CMK (cell line): ENCODE data around the gene GCHFR.

Source experiments
- DNase-seq: peaks from one replicate; pipeline ENCODE4 v3.0.0-alpha.2; 2010; ENCODE audit warnings: low read depth

The GCHFR gene

DNA sequence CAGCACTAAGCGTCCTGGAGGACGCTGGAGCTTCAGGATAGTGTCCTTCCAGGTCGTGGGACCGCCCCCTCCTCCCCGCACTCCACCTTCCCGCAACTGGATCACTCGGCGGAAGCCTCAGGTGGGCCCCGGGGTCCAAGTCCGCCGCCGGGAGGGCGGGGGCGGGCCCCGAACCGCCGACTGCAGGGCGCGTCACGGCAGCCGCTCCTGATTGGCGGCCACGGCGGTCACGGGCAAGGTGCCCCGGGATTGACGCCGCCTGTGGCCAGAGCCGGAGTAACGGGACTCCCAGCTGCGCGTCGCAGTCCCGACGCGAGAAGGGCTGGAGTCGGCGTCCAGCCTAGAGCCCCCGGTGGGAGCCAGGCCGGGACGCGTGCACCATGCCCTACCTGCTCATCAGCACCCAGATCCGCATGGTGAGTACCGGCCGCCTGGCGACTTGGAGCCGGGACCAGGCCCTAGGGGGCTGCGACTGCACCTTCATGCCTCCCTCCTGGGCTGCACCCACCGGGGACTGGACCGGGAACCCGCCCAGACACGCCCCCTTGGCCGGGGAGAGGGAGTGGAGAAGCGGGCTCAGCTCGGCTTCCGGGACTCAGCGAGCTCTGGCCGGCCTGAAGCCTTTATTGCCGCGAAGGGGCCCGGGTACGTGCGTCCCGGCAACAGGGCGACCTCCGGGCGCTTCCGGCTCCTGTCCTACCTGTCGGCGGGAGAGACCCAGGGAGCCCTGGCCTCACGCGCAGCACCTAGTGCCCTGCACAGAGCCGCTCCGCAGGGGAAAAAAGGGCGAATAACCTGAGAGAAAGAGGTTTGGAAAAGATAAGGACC lies at the start of gene GCHFR:
Gene GCHFR (plus strand): TSS at position 268 of the 828 bp plus-strand sequence. CDS start 113 bp downstream, at position 381.
- no peak for DNase-seq

DNA sequence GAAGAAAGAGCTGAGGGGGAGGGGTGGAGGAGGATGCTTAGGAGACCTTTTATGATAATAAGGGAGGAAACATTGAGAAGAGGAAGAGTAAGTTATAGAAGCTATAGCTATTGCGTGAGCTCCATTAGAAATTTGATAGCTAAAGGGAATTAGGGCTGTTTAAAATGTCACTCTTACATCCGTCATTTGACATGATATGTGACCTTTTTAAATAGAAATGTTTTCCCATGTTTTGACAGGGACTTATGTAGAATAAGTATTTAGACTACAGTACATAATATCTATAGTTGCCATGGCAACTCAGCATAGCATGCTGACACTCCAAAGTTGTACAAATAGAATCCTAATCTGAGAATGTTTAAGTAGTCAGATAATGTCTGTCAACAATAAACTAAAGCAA lies 49.7 kb upstream of the GCHFR start:
- no peak for DNase-seq

DNA sequence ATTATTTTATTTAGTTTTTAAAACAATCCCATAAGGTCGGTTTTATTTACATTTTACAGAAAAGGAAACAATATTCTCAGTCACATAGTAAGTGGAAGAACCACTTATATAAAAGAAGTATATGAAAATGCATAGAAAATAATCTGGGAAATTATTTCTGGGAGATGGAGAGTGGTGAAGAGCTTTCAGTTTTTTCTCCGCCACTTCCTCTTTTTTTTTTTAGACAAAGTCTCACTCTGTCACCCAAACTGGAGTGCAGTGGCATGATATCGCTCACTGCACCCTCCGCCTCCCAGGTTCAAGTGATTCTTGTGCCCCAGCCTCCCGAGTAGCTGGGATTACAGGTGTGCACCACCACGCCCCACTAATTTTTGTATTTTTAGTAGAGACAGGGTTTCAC lies 47.7 kb upstream of the GCHFR start:
- no peak for DNase-seq

DNA sequence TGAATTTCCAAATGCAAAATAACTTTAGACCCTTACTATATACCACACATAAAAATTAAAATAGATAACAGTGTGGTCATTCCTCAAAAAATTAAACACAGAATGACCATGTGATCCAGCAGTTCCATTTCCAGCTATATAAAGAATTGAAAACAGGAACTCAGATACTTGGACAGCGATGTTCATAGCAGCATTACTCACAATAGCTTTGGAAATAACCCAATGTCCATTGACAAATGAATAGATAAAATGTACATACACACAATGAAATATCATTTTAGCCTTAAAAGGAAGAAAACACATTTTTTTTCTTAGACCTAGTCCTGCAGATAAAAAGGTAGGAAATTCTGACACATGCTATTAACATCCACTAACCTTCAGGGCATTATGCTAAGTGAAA lies 42.2 kb upstream of the GCHFR start:
- DNase-seq, result no peak

DNA sequence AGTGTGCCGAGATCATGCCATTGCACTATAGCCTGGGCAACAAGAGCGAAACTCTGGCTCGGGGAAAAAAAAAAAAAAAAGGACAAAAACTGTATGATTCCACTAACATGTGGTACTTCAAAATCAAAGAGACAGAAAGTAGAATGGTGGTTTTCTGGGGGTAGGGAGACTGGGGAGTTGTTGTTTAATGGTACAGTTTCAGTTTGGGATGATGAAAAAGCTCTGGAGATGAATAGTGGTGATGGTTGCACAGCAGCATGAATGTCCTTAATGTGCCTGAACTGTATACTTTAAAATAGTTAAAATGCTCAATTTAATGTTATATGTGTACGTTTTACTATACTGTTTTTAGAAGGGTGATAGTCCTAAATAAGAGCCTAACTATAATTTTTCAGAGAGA lies 41.5 kb upstream of the GCHFR start:
- no peak for DNase-seq

DNA sequence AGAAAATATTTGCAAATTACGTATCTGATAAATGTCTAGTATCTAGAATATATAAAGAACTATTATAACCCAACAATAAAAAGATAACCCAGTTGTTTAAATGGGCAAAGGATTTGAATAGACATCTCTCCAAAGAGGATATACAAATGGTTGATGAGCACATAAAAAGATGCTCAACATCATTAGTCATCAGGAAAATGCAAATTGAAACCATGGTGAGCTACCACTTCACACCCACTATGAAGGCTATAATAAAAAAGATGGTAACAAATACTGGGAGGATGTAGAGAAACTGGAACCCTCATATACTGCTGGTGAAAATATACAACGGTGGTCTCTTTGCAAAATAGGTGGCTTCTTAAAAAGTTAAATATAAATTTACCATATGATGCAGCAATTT lies 40.9 kb upstream of the GCHFR start:
- no peak for DNase-seq

DNA sequence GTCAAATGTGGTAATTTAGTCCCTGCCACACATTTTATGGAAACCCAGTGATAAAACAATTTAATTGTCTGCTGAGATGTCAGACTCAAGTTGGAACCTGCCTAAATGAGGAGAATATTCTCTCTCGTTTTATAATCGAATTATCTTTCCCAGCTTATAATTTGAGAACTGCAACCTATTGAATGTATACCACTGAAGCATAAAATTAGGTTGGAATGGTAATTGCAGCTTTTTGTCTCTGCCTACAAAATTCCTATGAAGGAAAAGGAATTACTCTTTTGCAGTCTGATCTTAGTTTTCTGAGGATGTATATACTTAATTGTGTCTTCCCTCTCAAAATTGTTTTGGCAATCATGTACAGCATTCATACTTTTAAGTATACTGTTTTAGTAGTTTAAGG lies 39.9 kb upstream of the GCHFR start:
- no peak for DNase-seq

DNA sequence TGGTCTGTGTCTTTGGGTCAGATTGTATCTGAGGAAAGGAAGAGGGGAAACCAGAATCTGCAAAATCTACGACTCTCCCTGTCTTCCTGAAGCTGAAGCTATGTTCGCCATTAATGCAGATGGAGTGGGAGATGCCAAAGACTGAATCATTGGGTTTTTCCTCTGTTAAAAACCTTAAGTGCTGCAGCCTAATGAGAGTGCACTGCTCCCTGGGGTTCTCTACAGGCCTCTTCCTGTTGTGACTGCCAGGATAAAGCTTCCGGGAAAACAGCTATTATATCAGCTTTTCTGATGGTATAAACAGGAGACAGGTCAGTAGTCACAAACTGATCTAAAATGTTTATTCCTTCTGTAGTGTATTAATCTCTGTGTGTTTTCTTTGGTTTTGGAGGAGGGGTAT lies 32.8 kb upstream of the GCHFR start:
- DNase-seq, result no peak

DNA sequence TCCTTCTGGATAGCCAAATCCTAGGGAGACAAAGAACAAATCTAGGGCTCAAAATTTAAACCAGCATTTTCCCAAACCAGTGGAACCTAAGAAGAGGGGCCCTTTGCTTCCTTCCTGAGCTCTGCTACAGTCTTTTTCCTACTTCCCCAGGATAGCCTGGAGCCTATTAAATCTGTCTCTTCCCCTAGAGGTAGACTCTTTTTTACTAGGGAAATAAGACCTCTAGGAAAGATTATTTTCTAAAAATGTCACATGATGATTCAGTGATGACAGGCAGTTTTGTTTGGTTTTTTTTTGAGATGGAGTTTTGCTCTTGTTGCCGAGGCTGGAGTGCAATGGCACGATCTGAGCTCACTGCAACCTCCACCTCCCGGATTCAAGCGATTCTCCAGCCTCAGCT lies 27.3 kb upstream of the GCHFR start:
- no peak for DNase-seq

DNA sequence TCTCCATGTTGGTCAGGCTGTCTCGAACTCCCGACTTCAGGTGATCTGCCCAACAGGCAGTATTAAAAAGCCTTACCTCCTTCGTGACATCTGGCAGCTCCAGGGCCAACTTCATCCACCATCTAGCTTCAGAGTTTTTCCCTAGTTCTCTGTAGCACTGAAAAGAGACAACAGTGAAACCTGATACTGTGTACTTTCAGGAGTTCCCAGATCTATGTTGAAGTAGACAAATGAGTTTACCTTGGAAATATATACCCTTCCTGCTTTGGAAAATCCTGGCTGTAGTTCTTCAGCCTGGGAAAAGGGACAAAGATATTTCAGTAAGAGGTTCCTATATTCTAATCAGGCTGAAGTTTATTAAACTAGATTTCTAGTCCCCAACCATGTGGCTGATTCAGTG lies 26.8 kb upstream of the GCHFR start:
- no peak for DNase-seq

DNA sequence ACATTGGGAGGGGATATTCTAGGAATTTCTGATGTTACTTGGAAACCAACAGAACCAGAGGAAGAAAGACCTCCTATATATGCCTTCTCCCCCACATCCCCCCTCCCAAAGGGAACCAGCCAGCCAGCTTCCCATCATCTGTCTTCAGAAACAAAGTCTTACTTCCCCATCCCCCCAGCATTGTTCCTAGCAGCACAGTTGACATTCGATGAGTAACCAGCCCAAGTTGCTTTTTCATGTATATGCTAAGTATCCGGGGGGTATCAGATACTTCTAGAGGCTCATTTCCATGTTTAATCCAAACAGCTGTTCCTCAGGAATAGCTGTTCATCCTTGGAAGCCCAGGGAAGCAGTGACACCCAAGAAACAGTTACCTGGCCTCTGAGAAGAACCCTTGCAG lies 24.8 kb upstream of the GCHFR start:
- DNase-seq, result no peak

DNA sequence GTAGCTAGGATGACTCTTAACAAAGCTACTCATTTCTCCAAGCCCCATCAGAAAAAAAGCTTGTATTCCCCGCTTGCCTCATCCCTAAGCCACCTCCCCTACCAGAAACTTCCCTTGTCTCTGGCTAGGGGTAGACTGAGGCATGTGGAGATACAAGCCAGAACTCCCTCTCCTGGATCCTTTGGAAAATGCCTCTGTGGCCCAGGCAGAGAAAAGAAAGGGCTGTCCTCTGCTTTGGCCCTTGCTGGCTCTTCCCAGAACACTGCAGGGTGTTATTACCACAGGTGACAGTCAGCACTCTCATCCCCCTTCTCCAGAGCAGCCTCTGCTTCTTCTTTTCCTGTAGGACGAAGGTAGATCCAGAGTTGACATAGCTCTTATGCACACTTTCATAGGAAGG lies 24.0 kb upstream of the GCHFR start:
- DNase-seq, result no peak

DNA sequence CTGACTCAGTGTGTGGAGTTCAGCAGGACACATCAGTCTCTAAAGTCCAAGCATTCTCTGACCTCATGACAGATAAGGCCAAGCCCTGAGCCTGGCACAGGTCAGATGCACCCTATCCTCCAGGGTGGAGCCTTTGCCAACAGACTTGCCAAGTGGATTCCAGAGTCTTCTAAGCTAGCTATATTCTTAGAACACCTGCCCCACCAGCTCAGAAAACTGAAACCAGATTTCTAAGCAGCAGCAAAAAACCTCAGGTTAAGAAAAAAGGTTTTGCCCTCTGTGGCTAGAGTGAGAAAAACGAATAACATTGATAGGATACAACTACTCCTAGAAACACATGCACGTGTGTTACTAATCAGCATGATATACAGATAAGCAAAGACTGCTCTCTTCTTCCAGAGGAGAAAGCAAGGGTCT lies 20.4 kb upstream of the GCHFR start:
- DNase-seq, result no peak

DNA sequence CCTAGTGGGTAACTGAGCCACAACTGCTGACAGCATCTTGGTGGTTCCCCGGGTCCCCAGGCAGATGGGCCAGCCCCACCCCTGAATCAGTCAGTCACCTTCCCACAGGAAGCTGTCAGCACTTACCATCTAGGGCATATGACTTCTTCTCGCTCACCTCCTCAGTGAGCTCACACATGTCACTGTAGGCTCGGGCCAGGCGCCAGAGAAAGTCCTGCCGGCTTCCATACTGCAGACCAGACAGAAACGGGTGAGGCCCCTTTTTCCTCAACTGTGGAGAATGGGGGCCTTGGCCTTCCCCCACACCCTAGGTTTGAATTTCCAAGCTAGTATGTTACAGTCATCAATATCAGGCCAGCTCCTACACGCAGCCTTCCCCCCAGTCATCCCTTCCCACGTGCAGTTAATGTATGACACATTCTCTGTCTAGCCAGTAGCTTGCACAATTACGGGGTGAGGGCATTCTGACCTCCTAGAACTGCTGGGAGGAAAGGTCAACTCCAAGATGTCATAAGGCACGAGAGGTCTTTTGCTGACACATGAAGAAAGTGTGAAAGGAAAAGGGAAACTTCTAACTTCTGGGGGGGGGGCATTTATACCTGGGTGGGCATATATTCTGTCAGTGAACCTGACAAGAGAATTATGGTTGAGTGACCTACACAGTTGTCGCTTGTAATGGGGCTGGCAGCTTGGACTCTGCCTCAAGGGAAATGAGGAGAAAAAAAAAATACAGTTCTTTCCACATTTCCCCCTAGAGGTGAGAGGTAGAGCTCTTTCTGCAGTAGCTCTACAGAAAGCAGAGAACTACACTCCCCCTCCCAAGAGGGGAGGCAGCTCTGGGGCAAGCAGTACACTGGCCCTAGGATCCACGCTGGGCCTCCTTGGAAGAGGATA lies 19.7 kb upstream of the GCHFR start:
- no peak for DNase-seq

DNA sequence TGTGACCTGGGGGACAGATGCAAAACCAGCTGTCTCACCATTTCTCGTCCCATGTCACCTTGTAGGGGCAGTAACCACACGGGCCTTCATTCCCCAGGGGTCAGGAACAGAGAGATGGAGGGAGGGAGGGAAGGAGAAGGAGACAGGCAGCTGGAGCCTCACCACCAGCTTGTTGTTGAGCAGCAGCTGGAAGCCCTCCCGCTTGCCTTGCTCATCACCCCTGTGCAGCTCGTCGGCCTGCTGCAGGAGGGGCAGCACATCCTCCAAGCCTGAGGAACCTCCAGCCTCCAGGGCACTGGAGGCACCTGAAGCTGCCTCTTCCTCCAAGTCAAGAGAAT lies 19.1 kb upstream of the GCHFR start:
- DNase-seq, result no peak

DNA sequence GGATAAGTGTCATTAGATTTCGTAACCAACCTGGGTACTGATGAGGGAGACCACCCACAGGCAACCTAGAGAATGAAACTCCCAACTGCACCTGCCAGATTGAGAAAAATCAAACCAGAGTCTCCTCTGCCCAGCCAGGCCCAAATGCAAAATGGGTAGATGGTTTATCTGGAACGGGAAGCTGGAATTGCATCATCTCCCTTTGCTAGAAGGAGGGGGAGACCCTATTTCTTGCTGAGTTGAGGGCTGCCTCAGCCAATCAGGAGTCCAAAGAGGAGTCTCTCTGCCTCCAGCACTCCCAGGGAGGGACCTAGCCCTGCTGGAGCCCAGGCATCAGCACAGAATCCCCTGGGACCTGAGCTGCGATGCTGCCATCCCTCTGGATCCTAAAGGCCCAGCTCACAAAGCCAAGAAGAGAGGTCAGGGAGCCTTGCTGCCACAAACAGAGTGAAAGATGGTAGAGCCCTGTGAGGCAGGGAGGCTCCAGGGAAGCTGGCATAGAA lies 16.9 kb upstream of the GCHFR start:
- no peak for DNase-seq

DNA sequence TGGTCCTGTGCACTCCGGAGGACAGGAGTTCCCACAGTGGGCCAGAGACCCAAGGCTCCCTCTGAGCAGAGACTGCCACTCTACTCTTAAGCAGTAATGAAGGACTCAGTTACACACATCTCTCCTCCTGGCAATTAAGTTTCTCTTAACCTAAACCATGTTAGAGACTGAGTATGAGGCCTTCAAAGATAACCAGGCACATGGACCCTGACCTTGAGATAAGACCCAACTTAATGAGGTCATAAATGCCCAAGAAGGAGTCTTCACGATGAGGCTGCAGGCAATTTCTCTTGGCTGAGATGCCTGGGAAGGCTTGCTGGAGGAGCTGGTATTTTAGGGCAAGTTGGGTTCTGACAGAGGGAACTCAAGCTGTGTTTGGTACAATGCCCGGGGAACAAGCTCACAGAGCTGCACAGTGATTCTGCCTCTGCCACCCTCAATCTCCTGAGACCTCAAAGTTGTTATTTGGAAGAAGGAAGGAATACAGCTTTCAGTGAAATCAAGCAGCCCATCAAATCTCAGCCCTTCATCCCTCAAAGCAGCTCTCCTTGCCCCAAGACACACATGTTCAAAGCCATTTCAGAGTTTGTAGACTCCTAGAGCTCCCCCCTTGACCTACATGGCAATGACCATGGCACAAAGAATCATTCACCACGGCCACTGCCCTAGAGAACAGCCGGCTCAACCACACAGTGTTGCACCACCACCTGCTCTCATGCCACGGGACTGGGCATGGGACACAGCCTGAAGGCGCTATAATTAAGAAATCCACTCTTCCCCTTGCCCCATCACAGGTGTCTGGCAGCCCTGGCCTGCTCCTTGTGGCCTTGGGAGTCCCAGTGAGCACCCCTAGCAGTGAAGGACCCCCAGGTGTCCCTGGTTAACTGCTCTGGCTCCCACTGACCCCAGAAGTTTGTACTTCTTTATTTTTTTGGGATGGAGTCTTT lies 15.9 kb upstream of the GCHFR start:
- no peak for DNase-seq

DNA sequence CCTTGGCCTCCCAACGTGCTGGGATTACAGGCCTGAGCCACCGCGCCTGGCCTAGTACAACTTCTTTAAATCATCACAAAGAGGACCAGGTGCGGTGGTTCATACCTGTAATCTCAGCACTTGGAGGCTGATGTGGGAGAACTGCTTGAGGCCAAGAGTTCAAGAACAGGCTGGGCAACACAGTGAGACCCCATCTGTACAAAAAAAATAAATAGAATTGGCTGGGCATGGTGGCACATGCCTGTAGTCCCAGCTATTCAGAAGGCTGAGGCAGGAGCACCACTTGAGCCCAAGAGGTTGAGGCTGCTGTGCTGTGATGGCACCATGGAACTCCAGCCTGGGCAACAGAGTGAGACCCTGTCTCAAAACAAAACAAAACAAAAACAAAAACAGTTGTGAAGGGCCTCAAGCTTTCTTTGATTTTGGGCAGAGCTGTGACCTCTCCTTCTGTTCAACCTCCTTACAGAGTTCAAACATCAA lies 14.7 kb upstream of the GCHFR start:
- DNase-seq, result no peak

DNA sequence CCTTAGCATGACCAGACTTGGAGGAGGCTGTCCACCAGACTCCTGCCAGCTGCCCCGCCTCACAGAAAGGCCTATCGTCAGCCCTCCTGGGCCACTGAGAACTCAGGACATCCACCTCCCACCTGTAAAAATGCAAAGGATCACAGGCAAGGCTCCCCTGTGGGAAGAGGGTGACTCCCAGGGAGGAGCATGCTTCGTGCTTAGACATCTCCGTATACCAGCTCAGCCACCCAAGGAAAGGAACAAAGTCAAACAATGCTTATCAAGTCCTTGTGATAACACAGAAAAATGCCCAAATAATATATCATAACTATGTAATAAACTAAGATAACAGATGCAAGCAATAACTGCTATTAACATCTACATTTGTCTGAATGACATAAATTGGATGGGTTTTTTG lies 13.0 kb upstream of the GCHFR start:
- no peak for DNase-seq

DNA sequence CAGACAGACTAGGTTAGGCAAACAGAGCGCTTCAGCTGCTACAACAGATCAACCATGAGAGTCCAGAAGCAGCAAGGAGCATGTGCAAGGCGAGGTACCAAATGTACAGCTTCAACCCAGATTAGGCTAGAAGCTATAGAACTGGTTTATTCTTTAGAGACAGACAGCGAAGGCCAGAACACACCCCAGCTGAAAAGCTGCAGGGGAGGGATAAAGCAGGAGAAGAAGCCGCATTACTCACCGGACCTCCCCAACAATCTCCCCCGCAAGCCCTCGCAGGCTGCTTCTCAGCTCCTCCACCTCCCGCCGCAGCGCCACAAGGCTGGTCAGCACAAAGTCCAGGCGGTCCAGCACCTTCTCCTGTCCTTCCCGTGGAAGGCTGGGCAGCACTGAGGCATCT lies 12.1 kb upstream of the GCHFR start:
- no peak for DNase-seq

DNA sequence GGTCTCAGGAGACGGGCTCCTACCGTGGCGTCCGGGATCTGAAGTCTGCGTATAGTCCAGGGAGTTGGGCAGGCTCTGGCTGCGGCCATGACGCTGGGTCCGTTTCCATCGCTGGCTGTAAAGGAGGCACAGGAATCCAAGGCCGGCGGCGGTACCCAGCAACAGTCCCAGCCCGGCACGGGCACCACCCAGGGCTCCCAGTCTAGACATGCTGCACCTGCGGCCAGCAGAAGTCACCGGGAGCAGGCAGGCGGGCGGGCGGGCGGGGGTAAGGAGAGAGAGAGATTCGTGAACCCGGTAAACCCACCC lies 9.3 kb upstream of the GCHFR start:
- DNase-seq, result no peak
